Progenitor cell of endocrine pancreas (in vitro differentiated cells): ENCODE measurements around the gene KRTAP10-3. TPM values are rescaled to one million over a fixed set of nuclear protein-coding genes. Genes with fewer than 3 reads are reported as not detected.
"Not testable (repeated sequence)": the region's sequence is repeated elsewhere in the genome, so short reads cannot be mapped to it uniquely, and the experiment has no call there.

Experiments
- DNase-seq: peaks from one replicate; pipeline ENCODE4 v3.0.0; 2021; ENCODE audit warnings: low spot score; ENCODE audit not compliant: unreplicated experiment
- H3K27ac Mint-ChIP-seq: 2 replicates; pipeline ENCODE4 v1.8.0; 2021; ENCODE audit warnings: mild to moderate bottlenecking, moderate library complexity, mixed read lengths
- H3K27me3 Mint-ChIP-seq: 2 replicates; pipeline ENCODE4 v1.8.0; 2021; ENCODE audit warnings: mixed read lengths
- H3K36me3 Mint-ChIP-seq: 2 replicates; pipeline ENCODE4 v1.8.0; 2022; ENCODE audit warnings: mixed read lengths; ENCODE audit not compliant: insufficient read depth
- H3K4me1 Mint-ChIP-seq: 2 replicates; pipeline ENCODE4 v1.8.0; 2021; ENCODE audit warnings: low read depth, mixed read lengths
- H3K4me3 Mint-ChIP-seq: 2 replicates; pipeline ENCODE4 v1.8.0; 2021; ENCODE audit warnings: low read depth, mild to moderate bottlenecking, moderate library complexity, mixed read lengths
- H3K9me3 Mint-ChIP-seq: 2 replicates; pipeline ENCODE4 v1.8.0; 2021; ENCODE audit warnings: low read depth, mixed read lengths
- total RNA-seq: library from RNA; stranded (reverse); gene quantifications from 2 replicates; pipeline ENCODE4 v1.2.1, GENCODE V29; 2021
- TF ChIP-seq, protein P1 (sequence below): fragments of 200-600 bp; sonication (generic); IDR thresholded peaks from one replicate; pipeline ENCODE4 v1.5.0; 2021; ENCODE audit warnings: antibody characterized with exemption, mild to moderate bottlenecking; ENCODE audit not compliant: unreplicated experiment

Gene KRTAP10-3
- total RNA-seq, 1 donor from 2014 or later: not detected

DNA sequence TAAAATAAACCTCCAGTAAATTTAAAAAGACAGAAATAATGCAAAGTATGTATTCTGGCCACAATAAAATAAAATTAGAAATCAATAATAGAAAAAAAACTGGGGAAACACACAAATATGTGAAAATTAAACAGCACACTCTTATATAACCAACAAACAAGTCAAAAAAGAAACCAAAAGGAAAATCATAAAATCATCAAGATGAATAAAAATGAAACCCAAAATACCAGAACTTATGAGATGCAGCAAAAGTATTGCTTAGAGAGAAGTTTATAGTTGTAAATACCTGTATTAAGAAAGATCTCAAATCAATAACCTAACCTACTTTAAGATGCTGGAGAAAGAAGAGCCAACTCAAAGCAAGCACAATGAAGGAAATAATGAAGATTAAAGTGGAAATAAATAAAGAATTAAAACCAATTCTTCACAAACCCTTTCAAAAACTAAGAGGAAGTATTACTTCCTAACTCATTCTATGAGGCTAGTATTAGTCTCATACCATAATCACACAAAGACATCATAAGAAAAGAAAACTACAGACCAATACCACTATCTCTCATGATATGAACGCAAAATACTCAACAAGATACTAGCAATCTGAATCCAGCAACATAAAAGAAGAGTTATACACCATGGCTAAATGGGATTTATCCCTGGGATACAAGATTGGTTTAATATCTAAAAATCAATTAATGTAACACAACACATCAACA lies 6.4 kb upstream of the KRTAP10-3 start:
- H3K36me3 Mint-ChIP-seq: no peaks in the 10 kb centered on the region
- peaks cover 10% of the 10 kb centered on the region for H3K9me3 Mint-ChIP-seq
- no peak for DNase-seq
- TF ChIP-seq, protein P1, sequence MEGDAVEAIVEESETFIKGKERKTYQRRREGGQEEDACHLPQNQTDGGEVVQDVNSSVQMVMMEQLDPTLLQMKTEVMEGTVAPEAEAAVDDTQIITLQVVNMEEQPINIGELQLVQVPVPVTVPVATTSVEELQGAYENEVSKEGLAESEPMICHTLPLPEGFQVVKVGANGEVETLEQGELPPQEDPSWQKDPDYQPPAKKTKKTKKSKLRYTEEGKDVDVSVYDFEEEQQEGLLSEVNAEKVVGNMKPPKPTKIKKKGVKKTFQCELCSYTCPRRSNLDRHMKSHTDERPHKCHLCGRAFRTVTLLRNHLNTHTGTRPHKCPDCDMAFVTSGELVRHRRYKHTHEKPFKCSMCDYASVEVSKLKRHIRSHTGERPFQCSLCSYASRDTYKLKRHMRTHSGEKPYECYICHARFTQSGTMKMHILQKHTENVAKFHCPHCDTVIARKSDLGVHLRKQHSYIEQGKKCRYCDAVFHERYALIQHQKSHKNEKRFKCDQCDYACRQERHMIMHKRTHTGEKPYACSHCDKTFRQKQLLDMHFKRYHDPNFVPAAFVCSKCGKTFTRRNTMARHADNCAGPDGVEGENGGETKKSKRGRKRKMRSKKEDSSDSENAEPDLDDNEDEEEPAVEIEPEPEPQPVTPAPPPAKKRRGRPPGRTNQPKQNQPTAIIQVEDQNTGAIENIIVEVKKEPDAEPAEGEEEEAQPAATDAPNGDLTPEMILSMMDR: no peak
- no peak overlapping the region for H3K4me3 Mint-ChIP-seq
- H3K27ac Mint-ChIP-seq: no peak overlapping the region
- no peaks in the 10 kb centered on the region for H3K4me1 Mint-ChIP-seq
- H3K27me3 Mint-ChIP-seq: no peaks in the 10 kb centered on the region

GRCh38 chr21:44564099-44564498 lies 5.5 kb upstream of the KRTAP10-3 start:
- Mint-ChIP-seq H3K4me3 (no peak overlapping the region), H3K27ac (no peak overlapping the region), H3K27me3 (no peaks in the 10 kb centered on the region), H3K36me3 (no peaks in the 10 kb centered on the region), H3K4me1 (no peaks in the 10 kb centered on the region), H3K9me3 (peaks cover 10% of the 10 kb centered on the region)
- TF ChIP-seq, protein P1: no peak
- no peak for DNase-seq

- H3K4me1 Mint-ChIP-seq, H3K27ac Mint-ChIP-seq, H3K9me3 Mint-ChIP-seq, H3K4me3 Mint-ChIP-seq, DNase-seq, H3K36me3 Mint-ChIP-seq: not testable (repeated sequence)
- peaks cover 12% of the 10 kb centered on the region for H3K27me3 Mint-ChIP-seq
These were observed 293 bp downstream of the KRTAP10-3 start for GRCh38 chr21:44558329-44558675.

DNA sequence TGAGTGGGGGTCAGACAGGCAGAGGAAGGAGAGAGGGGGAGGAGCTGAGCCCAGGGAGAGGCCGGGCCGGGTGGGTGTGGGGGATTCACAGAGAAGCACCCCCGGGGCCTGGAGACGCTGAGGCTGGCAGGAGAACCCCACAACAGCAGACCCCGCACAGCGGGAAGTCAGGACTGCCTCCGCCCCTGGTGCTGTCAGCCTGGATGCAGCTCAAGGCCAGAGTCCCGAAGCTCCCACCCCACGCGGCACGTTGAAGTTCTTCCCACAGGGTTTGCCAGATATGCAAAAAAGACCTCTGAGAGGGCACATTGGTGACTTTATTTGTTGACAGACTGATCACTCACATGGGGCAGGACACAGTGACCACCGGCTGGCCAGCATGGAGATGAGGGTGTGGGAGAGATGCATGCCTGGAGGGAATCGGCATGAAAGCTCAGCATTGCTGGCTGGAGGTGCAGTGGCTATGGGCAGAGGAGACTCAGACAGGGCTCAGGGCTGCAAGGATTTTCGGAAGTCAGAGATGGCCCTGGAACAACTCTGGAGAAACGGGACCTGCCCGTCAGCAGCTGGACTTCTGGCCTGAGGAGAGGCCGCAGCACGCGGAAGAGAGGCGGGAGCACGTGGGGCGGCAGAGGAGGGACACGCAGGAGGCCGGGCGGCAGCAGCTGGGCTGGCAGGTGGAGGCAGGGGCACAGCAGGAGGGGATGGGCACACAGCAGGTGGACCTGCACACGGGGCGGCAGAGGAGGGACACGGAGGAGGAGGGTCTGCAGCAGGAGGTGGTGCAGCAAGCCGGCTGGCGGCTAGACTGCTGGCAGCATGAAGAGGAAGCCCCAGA lies 885 bp downstream of the KRTAP10-3 start:
- DNase-seq: peak; percentile 7
- Mint-ChIP-seq H3K4me1 (peaks cover 3% of the 10 kb centered on the region), H3K36me3 (no peaks in the 10 kb centered on the region), H3K27me3 (peaks cover 17% of the 10 kb centered on the region), H3K9me3 (peaks cover 10% of the 10 kb centered on the region), H3K4me3 (no peak overlapping the region), H3K27ac (no peak overlapping the region)
- TF ChIP-seq, protein P1: no peak

DNA sequence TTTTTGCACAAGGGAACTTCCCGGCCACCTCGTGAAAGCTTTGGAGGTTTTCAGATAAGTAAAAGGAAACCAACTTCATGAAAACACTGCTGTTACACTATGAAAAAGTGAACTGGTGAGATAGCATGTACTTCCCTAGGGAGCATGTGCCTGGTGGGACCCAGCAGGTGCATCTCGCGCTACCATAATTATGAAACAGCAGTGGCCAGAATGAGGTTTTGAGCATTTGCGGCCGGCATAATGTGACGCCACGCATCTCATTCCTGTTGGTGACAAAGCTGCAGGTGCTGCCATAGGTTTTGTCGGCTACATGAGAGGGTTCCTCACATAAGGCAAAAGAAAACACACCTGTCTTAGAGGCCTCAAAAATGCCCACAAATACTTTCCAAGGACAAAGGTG lies 1.7 kb downstream of the KRTAP10-3 start:
- DNase-seq: peak; percentile 6
- Mint-ChIP-seq H3K4me3 (no peak overlapping the region), H3K9me3 (peaks cover 6% of the 10 kb centered on the region), H3K36me3 (no peaks in the 10 kb centered on the region), H3K27me3 (peaks cover 18% of the 10 kb centered on the region), H3K27ac (no peak overlapping the region), H3K4me1 (peaks cover 3% of the 10 kb centered on the region)
- TF ChIP-seq, protein P1: no peak
